ENCODE data around the gene GALK2.

DNA sequence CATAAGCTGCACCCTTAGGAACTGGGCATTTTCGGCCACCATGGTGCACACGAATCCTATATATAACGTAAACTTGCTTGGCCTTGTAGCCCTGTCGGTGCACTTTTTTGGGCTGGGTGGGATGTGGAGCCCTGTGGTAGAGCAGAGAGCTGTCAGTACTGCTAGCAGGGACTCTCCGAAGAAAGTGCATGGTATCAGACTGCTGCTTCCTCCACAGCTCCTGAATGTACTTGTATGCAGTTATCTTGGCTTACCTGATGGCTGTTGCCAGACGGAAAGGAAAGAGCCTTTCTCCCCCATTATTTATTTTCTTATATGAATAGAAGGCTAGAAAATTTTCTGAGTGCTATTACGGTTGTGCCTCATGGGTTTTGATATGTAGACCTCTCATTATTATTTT is 8.4 kb downstream of the GALK2 start:
- TF ChIP-seq, protein P1, sequence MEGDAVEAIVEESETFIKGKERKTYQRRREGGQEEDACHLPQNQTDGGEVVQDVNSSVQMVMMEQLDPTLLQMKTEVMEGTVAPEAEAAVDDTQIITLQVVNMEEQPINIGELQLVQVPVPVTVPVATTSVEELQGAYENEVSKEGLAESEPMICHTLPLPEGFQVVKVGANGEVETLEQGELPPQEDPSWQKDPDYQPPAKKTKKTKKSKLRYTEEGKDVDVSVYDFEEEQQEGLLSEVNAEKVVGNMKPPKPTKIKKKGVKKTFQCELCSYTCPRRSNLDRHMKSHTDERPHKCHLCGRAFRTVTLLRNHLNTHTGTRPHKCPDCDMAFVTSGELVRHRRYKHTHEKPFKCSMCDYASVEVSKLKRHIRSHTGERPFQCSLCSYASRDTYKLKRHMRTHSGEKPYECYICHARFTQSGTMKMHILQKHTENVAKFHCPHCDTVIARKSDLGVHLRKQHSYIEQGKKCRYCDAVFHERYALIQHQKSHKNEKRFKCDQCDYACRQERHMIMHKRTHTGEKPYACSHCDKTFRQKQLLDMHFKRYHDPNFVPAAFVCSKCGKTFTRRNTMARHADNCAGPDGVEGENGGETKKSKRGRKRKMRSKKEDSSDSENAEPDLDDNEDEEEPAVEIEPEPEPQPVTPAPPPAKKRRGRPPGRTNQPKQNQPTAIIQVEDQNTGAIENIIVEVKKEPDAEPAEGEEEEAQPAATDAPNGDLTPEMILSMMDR (conservative IDR thresholded peaks at IDR 0.05; ENCODE audit: low read depth, low read length): no peak
- TF ChIP-seq RAD21 (IDR thresholded peaks at IDR 0.05; ENCODE audit: low read length): no peak
- no peak for TF ChIP-seq POLR2A (IDR thresholded peaks at IDR 0.05; ENCODE audit: low read depth, low read length)
- no peak for TF ChIP-seq CEBPB (IDR thresholded peaks at IDR 0.05; ENCODE audit: low read depth, low read length)
- no peak for TF ChIP-seq BHLHE40 (IDR thresholded peaks at IDR 0.05; ENCODE audit: low read depth, low read length)
- no peak for TF ChIP-seq RCOR1 (IDR thresholded peaks at IDR 0.05; ENCODE audit: insufficient replicate concordance, low read length)
- TF ChIP-seq MXI1 (IDR thresholded peaks at IDR 0.05; ENCODE audit: borderline replicate concordance, low read depth, low read length): no peak
- TF ChIP-seq NFE2L2 (IDR thresholded peaks at IDR 0.05; ENCODE audit: low read depth, low read length): no peak
- TF ChIP-seq, protein P2, sequence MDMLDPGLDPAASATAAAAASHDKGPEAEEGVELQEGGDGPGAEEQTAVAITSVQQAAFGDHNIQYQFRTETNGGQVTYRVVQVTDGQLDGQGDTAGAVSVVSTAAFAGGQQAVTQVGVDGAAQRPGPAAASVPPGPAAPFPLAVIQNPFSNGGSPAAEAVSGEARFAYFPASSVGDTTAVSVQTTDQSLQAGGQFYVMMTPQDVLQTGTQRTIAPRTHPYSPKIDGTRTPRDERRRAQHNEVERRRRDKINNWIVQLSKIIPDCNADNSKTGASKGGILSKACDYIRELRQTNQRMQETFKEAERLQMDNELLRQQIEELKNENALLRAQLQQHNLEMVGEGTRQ (IDR thresholded peaks at IDR 0.05; ENCODE audit: low read depth, low read length): no peak
- TF ChIP-seq MAZ (IDR thresholded peaks at IDR 0.05; ENCODE audit: borderline replicate concordance, low read depth, low read length): no peak
- TF ChIP-seq, protein P3, sequence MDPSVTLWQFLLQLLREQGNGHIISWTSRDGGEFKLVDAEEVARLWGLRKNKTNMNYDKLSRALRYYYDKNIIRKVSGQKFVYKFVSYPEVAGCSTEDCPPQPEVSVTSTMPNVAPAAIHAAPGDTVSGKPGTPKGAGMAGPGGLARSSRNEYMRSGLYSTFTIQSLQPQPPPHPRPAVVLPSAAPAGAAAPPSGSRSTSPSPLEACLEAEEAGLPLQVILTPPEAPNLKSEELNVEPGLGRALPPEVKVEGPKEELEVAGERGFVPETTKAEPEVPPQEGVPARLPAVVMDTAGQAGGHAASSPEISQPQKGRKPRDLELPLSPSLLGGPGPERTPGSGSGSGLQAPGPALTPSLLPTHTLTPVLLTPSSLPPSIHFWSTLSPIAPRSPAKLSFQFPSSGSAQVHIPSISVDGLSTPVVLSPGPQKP (IDR thresholded peaks at IDR 0.05; ENCODE audit: borderline replicate concordance, low read depth, low read length): no peak
- TF ChIP-seq FOS (IDR thresholded peaks at IDR 0.05; ENCODE audit: low read depth, low read length): no peak
- TF ChIP-seq SMC3 (IDR thresholded peaks at IDR 0.05; ENCODE audit: low read depth, low read length): no peak
